Tibial artery (tissue), 4 donors: ENCODE measurements around the gene DCAF7.
A peak's percentile ranks its signal among the peaks of the same experiment; 100 is the strongest.

Experiments used
- DNase-seq, 2 donors: peaks; one replicate each; pipeline ENCODE4 v3.0.0-alpha.2; 2019
- H3K27ac ChIP-seq, 2 donors: fragments of 200-600 bp; sonication (generic) in 1 of 2; 1 replicate in 1 of 2; 2 replicates in 1 of 2; pipeline ENCODE4 v1.5.1; 2018 to 2019; ENCODE audit warnings: mild to moderate bottlenecking in 1 of 2
- H3K27me3 ChIP-seq, 2 donors: fragments of 200-600 bp; sonication (generic) in 1 of 2; one replicate each; pipeline versions ENCODE4 v1.5.1 to v1.6.0; 2016 to 2019
- H3K36me3 ChIP-seq, 3 donors: fragments of 200-600 bp; sonication (generic) in 2 of 3; one replicate each; pipeline ENCODE4 v1.5.1; 2016 to 2019; ENCODE audit warnings: mild to moderate bottlenecking in 2 of 3
- H3K4me1 ChIP-seq, 4 donors: fragments of 200-600 bp; sonication (generic) in 2 of 4; 1 replicate in 3 of 4; 2 replicates in 1 of 4; pipeline ENCODE4 v1.5.1; 2016 to 2019
- H3K4me3 ChIP-seq, 2 donors: fragments of 200-600 bp; sonication (generic) in 1 of 2; 1 replicate in 1 of 2; 2 replicates in 1 of 2; pipeline ENCODE4 v1.5.1; 2018 to 2019; ENCODE audit warnings: mild to moderate bottlenecking in 2 of 2
- H3K9me3 ChIP-seq, 3 donors: fragments of 200-600 bp; sonication (generic) in 1 of 3; one replicate each; pipeline ENCODE4 v1.5.1; 2016 to 2019
- CTCF ChIP-seq, 2 experiments: fragments of 200-600 bp in 1 of 2; fragments of 450-650 bp in 1 of 2; IDR thresholded peaks; one replicate each; pipeline ENCODE4 v1.5.1; 2017 to 2019; ENCODE audit warnings: antibody characterized with exemption in 2 of 2, mild to moderate bottlenecking in 1 of 2, moderate library complexity in 1 of 2
- intact Hi-C: fragments of 100-400 bp; cut with DNase I; formaldehyde crosslinking; loops from one replicate; pipeline ENCODE4 v1.15.0; 2023; ENCODE audit warnings: low total_unique reads

The DCAF7 gene

GRCh38 chr17:63538693-63539595 is 11.3 kb upstream of the DCAF7 start:
- no peak overlapping the region for H3K27ac ChIP-seq
- intact Hi-C loops = no loop called here
- no peak overlapping the region for H3K4me3 ChIP-seq
- H3K4me1 ChIP-seq = peaks cover 0 to 11% (median 7%) of the 10 kb centered on the region in 4 donors
- H3K9me3 ChIP-seq = no peaks in the 10 kb centered on the region
- H3K36me3 ChIP-seq = no peaks in the 10 kb centered on the region
- TF ChIP-seq CTCF (IDR thresholded peaks at IDR 0.05) = no peak
- peak in 1 of 2 donors; percentile 41 for DNase-seq
- H3K27me3 ChIP-seq = peaks cover 0 to 60% of the 10 kb centered on the region in 2 donors

- intact Hi-C loops = no loop called here
- no peak for DNase-seq
- peaks cover 0 to 11% (median 7%) of the 10 kb centered on the region in 4 donors for H3K4me1 ChIP-seq
- no peak overlapping the region for H3K4me3 ChIP-seq
- peaks cover 0 to 50% of the 10 kb centered on the region in 2 donors for H3K27me3 ChIP-seq
- no peak for TF ChIP-seq CTCF (IDR thresholded peaks at IDR 0.05)
- no peak overlapping the region for H3K27ac ChIP-seq
- no peaks in the 10 kb centered on the region for H3K9me3 ChIP-seq
- no peaks in the 10 kb centered on the region for H3K36me3 ChIP-seq
Measured at GRCh38 chr17:63540590-63540989, 9.7 kb upstream of the DCAF7 start.

GRCh38 chr17:63542218-63542545 is 8.1 kb upstream of the DCAF7 start:
- intact Hi-C loops = no loop called here
- no peak for TF ChIP-seq CTCF (IDR thresholded peaks at IDR 0.05)
- peak in 1 of 2 donors; percentile 40 for DNase-seq
- Histone ChIP-seq H3K36me3 (no peaks in the 10 kb centered on the region), H3K4me1 (peaks cover 0 to 11% (median 7%) of the 10 kb centered on the region in 4 donors), H3K9me3 (no peaks in the 10 kb centered on the region), H3K27ac (no peak overlapping the region), H3K27me3 (peaks cover 0 to 44% of the 10 kb centered on the region in 2 donors), H3K4me3 (no peak overlapping the region)

GRCh38 chr17:63542942-63543821 is 7.1 kb upstream of the DCAF7 start:
- peak in 1 of 2 donors; percentile 32 for DNase-seq
- intact Hi-C loops = no loop called here

More at GRCh38 chr17:63542942-63543821, 7.1 kb upstream of the DCAF7 start:
- H3K4me1 ChIP-seq = peaks cover 0 to 6% (median 4%) of the 10 kb centered on the region in 4 donors
- no peak for TF ChIP-seq CTCF (IDR thresholded peaks at IDR 0.05)
- no peaks in the 10 kb centered on the region for H3K36me3 ChIP-seq
- H3K4me3 ChIP-seq = no peak overlapping the region
- peaks cover 0 to 34% of the 10 kb centered on the region in 2 donors for H3K27me3 ChIP-seq
- no peak overlapping the region for H3K27ac ChIP-seq
- no peaks in the 10 kb centered on the region for H3K9me3 ChIP-seq
